ENCODE measurements around the gene ICAM5.
A peak's percentile ranks its signal among the peaks of the same experiment; 100 is the strongest.

Gene ICAM5

GRCh38 chr19:10292206-10292788 is 2.5 kb downstream of the ICAM5 start:
- no peak for DNase-seq

- no peak for DNase-seq
These were observed 3.3 kb downstream of the ICAM5 start for GRCh38 chr19:10292789-10293636.

GRCh38 chr19:10293637-10294367 is 4.0 kb downstream of the ICAM5 start:
- DNase-seq: no peak

- no peak for DNase-seq
These were observed 4.6 kb downstream of the ICAM5 start for GRCh38 chr19:10294368-10294697.

- DNase-seq: no peak
These were observed 5.6 kb downstream of the ICAM5 start for GRCh38 chr19:10295305-10295846.

GRCh38 chr19:10295847-10296591 is 6.3 kb downstream of the ICAM5 start:
- DNase-seq: no peak

- DNase-seq: no peak
These were observed 10.1 kb downstream of the ICAM5 start for GRCh38 chr19:10299545-10300458.

- DNase-seq: no peak
These were observed 15.5 kb downstream of the ICAM5 start for GRCh38 chr19:10305139-10305806.

GRCh38 chr19:10306327-10306726 is 16.6 kb downstream of the ICAM5 start:
- DNase-seq: no peak

GRCh38 chr19:10309423-10309822 is 19.7 kb downstream of the ICAM5 start, which contains the start of gene ZGLP1:
Gene ZGLP1 (minus strand): TSS chr19:10309815.
- no peak for DNase-seq

- peak; percentile 87 for DNase-seq
These were observed 25.8 kb downstream of the ICAM5 start, which contains the start of gene FDX2 for GRCh38 chr19:10315335-10316214. Gene FDX2 (minus strand): TSS chr19:10316015. CDS start chr19:10315996, 19 bp downstream.

- DNase-seq: no peak
These were observed 26.7 kb downstream of the ICAM5 start for GRCh38 chr19:10316229-10317044.

- DNase-seq: no peak
These were observed 27.5 kb downstream of the ICAM5 start for GRCh38 chr19:10317045-10317856.

- no peak for DNase-seq
These were observed 28.2 kb downstream of the ICAM5 start for GRCh38 chr19:10317857-10318462.

- DNase-seq: no peak
These were observed 29.3 kb downstream of the ICAM5 start for GRCh38 chr19:10318807-10319682.

GRCh38 chr19:10320602-10321416 is 31.1 kb downstream of the ICAM5 start:
- DNase-seq: no peak
